HG03280 (cell line): ENCODE results near the gene CTNND2.
"Not testable (repeated sequence)": the region's sequence is repeated elsewhere in the genome, so short reads cannot be mapped to it uniquely, and the experiment has no call there.

Source experiments
- ATAC-seq: cut with Tn5 transposase; IDR thresholded peaks from one replicate; pipeline ENCODE4 v1.9.1; 2021; ENCODE audit warnings: mild to moderate bottlenecking, moderate library complexity; ENCODE audit not compliant: unreplicated experiment

The CTNND2 gene

GRCh38 chr5:11869203-11869602 is 35.0 kb downstream of the CTNND2 start:
- ATAC-seq = no peak

DNA sequence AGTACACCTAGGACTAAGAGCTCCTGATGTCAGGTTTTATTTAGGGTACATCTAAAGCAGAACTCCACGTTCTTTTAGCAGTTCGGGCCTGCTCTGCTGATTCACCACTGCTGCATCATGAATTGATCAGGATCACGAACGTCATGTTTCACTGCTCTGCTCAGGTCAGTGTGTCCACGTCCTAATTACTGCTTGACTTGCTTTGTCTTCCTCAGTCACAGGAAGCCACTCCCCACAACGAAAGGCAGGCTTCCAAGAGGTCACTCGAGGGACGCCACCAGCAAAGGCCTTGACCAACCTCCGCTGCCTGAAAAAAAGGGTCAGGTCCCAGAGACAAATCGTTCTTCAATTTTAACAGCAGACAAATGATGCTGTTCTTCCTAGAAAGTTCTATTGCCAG is 40.3 kb downstream of the CTNND2 start:
- ATAC-seq = no peak

- no peak for ATAC-seq
Observed at GRCh38 chr5:11857391-11857790, 46.9 kb downstream of the CTNND2 start.

- ATAC-seq = no peak
Observed at GRCh38 chr5:11854936-11855335, 49.3 kb downstream of the CTNND2 start.

- no peak for ATAC-seq
Observed at GRCh38 chr5:11853796-11854195, 50.5 kb downstream of the CTNND2 start.

DNA sequence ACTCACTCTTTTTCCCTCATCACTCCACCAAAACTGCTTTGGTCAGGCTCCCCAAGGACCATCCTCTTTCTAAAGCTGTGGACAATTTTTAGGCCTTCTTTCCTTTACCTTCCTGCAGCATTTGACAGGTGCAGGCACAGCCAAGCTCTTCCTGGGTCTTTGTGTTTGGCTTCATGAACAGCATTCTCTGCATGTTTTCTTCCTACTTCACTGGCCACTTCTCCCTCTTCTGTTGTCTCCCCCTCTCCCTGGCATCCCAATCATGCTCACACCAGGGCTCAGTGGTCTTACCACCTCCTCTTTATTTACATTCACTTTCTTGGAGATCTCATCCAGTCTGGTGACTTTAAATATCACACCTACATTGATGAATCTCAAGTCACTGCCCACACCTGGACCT is 51.1 kb downstream of the CTNND2 start:
- ATAC-seq = no peak

DNA sequence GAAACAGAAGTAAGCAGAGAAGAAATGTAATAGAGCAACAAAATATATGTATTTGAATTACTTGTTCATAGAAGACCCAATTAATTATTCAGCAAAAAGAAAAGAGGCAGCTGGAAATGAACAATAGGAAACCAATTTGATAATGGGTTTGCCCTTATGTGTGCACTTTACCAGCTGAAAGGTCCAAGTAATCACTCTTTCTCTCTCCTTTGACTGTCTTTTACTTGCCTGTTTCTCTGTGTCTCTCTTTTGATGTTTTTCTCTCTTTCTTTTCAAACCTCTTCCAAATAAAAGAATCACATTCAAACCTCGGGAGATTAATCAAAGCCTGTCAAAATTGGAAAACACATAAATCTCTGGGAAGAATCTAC is 51.5 kb downstream of the CTNND2 start:
- no peak for ATAC-seq

GRCh38 chr5:11851965-11852716 is 52.1 kb downstream of the CTNND2 start:
- ATAC-seq = no peak

DNA sequence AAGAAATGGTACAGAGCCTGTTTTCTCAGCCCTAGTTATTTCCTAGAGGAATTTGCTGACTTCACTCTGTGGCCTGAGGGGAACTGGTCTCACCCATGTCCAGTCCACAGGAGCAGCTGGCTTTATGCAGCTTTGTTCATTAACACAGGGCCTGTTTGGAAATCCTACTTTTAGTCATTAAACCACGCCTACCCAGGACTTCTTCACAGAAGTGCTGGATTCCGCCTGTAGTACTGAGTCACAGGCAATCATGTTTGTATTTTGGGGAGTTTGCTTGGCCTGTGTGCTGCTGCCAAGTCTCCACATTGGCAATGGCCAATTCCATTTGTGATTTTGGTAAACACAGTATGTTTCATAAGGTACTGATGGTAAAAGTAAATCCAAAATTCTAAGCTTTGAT is 52.8 kb downstream of the CTNND2 start:
- no peak for ATAC-seq

DNA sequence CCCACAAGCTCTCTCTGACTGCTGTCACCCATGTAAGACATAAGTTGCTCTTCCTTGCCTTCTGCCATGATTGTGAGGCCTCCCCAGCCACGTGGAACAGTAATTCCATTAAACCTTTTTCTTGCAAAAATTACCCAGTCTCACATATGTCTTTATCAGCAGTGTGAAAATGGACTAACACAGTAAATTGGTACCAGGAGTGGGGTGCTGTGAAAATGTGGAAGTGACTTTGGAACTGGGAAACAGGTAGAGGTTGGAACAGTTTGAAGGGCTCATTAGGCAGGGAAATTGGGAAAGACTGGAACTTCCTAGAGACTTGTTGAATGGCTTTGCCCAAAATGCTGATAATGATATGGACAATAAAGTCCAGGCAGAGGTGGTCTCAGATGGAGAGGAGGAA is 75.7 kb downstream of the CTNND2 start:
- ATAC-seq = not testable (repeated sequence)

DNA sequence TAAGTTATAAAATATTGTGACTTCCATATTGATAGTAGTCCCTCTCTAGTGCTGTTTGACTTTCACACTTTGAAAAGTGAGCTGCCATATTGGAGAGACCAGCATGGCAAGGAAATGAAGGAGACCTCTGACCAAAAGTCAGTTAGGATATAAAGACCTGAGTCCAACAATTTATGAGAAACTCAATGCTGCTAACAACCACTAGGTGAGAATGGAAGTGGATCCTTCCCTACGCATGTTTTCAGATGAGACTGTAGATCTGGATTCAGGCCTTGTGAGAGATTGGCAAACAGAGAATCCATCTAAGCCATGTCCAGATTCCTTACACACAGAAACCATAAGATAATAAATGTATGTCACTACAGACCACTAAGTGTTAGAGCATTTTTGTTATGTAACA is 81.6 kb downstream of the CTNND2 start:
- ATAC-seq = no peak

DNA sequence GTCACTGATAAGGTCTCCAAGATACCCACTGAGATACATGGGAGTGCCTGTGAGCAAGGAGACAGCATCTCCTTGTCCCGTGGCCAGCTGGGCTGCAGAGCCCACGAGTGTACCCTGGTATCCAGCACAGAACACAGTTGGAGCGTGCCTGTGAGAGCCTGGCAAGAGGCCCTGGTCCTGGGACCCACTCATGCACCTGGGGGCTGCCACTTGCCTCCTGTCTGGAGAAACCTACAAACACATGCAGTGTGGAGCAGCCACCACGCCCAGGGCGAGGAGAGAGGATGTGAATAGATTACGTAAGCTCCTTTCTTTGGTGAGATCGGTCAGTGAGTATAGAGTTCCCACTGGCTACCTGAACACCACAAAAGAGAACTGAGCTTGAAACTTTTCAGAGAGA is 88.3 kb downstream of the CTNND2 start:
- no peak for ATAC-seq

- no peak for ATAC-seq
Observed at GRCh38 chr5:11815481-11815880, 88.8 kb downstream of the CTNND2 start.

DNA sequence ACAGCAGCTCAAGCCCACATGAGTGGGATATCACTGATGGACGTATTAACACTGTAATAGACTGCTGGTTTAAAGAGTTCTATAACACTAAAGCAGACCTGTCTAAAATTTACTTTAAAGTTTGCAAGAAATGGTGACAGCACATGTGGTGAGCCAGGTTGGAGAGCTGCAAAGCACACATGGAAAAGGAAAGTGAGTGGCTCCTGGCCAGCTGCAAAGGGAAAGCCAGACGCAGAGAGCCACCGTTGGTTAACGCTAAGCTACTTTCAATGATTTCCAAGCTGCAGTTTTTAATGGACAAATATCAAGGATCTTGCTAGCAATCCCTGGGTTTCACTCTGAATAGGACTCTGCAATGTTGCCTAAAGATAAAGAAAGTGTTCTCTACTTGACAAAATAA is 89.9 kb downstream of the CTNND2 start:
- ATAC-seq = no peak

GRCh38 chr5:11809407-11809806 is 94.8 kb downstream of the CTNND2 start:
- no peak for ATAC-seq

DNA sequence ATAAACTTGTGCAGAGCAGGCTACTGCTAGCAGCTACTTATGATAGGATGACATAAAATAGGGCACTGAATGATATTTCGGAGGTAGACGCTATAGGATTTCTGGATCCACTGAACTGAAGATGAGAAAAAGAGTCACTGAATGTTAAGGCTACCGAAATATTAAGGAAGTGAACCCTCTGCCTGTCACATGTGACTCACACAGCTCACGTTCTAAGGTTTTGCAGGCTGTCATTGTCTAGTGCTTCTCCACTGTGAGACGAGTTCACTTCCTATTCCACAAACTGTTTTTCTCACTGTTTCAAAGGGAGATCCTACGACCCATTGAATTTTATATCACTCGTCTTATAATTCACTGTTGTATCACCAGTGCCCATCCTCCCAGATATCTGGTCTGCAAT is 100.8 kb downstream of the CTNND2 start:
- no peak for ATAC-seq

- no peak for ATAC-seq
Observed at GRCh38 chr5:11801061-11801460, 103.2 kb downstream of the CTNND2 start.

GRCh38 chr5:11797132-11797531 is 107.1 kb downstream of the CTNND2 start:
- ATAC-seq = no peak

DNA sequence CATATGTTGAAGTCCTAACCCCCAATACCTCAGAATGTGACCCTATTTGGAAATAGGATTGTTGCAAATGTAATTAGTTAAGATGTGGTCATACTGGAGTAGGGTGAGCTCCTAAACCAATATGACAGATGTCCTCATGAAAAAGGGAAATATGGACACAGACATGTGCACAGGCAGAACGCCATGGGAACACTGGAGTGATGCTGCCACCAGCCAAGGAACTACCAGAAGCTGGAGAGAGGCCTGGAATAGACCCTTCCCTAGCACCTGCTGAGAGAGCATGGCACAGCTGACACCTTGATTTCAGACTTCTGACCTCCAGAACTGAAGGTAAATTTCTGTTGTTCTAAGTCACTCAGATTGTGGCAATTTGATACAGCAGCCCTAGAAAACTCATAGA is 110.8 kb downstream of the CTNND2 start:
- no peak for ATAC-seq

GRCh38 chr5:11792621-11793020 is 111.6 kb downstream of the CTNND2 start:
- no peak for ATAC-seq

- no peak for ATAC-seq
Observed at GRCh38 chr5:11791792-11792191, 112.5 kb downstream of the CTNND2 start.

- no peak for ATAC-seq
Observed at GRCh38 chr5:11790201-11790600, 114.0 kb downstream of the CTNND2 start.

GRCh38 chr5:11785771-11786352 is 118.4 kb downstream of the CTNND2 start:
- no peak for ATAC-seq
